ENCODE measurements around the gene FCGR1A.
"Not testable (repeated sequence)": the region's sequence is repeated elsewhere in the genome, so short reads cannot be mapped to it uniquely, and the experiment has no call there.

- not testable (repeated sequence) for TF ChIP-seq CTCF (conservative IDR thresholded peaks at IDR 0.05; ENCODE audit: low read depth, low read length); POLR2A (IDR thresholded peaks at IDR 0.05; ENCODE audit: low read depth, low read length); MAFK (IDR thresholded peaks at IDR 0.05; ENCODE audit: low read depth, low read length); RAD21 (IDR thresholded peaks at IDR 0.05; ENCODE audit: low read length); SMC3 (IDR thresholded peaks at IDR 0.05; ENCODE audit: low read depth, low read length); BHLHE40 (IDR thresholded peaks at IDR 0.05; ENCODE audit: low read depth, low read length); MXI1 (IDR thresholded peaks at IDR 0.05; ENCODE audit: borderline replicate concordance, low read depth, low read length); RFX5 (IDR thresholded peaks at IDR 0.05; ENCODE audit: low read depth, low read length); MAZ (IDR thresholded peaks at IDR 0.05; ENCODE audit: borderline replicate concordance, low read depth, low read length)
- TF ChIP-seq, protein P1, sequence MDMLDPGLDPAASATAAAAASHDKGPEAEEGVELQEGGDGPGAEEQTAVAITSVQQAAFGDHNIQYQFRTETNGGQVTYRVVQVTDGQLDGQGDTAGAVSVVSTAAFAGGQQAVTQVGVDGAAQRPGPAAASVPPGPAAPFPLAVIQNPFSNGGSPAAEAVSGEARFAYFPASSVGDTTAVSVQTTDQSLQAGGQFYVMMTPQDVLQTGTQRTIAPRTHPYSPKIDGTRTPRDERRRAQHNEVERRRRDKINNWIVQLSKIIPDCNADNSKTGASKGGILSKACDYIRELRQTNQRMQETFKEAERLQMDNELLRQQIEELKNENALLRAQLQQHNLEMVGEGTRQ (IDR thresholded peaks at IDR 0.05; ENCODE audit: low read depth, low read length), result not testable (repeated sequence)
These were observed 995 bp upstream of the FCGR1A start for GRCh38 chr1:149781413-149781984.

All from IMR-90 (cell line).